ENCODE results near the gene TGFBR2.

The TGFBR2 gene

DNA sequence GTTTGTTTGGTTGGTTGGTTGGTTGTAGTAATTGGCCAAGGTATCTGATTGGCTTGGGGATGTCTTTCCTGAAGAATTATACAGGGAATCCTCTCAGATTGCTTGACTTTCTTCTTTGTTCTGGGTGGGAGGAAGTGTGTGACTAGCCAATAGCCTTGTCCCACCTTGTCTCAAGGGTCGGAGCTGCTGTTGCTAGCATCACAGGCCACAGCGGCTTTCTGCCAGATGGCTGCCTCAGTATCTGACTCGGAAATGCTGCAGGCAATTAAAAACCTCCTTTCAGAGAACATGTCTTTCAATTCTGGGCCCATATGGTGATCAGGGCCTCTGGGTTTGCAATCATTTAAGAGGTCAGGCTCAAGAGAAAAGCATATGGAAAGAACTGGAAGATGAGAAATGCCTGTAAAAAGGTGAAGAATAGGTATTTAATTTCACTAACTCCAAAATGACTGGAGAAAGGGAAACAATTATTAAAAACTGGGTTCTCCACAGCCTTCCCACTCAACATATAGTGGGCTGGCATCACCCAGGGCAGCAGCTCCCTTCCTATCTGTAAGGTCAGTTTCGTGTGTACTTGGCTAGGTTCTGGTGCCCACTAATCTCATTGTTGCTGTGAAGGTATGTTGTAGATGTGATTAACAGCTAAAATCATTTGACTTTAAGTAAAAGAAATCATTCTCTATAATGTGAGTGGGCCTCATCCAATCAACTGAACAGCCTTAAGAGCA, 32.4 kb downstream of the TGFBR2 start:
- no peak for DNase-seq

DNA sequence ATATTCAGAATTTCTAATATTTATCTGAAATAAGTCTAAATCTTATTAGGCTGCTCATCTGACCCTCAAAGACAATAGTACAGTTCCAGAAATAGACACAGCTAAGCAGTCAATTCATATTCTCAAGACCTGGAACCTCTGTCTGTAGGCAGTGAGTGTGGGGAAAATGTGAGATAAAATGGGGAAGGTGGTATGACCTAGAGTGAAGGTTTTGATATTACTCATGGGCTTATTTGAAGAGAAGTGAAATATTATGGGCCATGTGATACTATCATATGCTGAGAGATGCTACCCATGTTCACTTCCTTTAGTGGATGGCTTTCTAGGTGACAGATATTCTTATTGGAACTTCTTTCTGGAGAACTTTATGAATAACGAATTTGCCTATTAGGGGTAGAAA, 33.5 kb downstream of the TGFBR2 start:
- DNase-seq, result no peak

DNA sequence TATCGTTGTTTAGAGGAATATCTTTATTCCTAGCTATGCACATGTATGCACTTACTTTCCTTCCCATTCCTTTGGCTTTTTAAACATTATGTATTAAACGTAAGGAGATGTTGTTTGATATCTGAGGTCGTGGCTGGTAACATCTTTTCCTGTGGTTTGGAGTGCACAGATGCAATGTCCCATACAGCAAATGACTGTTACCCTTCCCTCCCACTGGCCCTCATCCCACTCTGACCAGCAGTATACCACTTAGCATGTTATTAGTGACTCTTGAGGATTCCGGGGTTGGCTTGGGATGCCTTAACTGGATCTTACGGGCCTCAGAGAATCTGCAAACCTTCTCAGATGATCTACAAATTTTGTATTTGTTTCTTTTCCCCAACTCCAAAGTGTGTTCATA, 34.5 kb downstream of the TGFBR2 start:
- DNase-seq, result no peak

DNA sequence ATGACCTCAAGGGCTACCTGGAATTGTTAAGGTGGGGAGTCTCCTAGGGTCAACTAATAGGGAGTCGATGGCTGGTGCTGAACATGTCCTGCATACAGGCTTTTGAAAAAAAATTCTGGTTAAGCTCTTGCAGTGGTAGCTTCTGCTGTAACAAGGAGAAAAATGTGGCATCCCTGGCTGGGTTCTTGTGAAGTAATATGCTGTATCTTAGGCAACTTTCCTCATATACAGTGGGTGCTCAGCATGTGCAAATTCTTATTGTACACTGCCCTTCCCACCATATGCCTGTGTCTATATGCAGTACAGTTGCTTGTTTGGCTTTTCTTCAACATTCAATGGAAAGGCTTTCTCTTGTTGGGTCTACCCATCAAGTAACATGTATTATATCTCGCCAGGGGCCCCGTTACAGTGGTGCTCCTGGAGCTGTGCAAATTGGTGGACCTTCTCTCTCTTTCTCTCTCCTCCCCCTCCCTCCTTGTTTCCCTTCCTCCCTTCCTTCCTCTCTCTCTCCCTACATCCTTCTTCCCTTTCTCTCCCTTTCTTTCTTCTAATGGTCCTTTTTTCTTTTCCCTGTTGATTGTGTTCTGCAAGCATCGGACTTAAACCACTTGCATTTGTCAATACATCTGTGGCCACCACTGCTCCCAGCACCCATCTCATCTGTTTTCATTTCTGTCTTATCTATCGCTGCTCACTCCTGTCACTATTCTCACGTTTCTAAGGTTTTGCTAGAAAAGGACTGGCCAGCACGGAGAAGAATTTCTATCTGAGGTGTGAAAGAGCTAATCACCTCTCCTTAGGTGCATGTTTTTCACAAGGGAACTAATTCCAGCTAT, 35.2 kb downstream of the TGFBR2 start:
- no peak for DNase-seq

DNA sequence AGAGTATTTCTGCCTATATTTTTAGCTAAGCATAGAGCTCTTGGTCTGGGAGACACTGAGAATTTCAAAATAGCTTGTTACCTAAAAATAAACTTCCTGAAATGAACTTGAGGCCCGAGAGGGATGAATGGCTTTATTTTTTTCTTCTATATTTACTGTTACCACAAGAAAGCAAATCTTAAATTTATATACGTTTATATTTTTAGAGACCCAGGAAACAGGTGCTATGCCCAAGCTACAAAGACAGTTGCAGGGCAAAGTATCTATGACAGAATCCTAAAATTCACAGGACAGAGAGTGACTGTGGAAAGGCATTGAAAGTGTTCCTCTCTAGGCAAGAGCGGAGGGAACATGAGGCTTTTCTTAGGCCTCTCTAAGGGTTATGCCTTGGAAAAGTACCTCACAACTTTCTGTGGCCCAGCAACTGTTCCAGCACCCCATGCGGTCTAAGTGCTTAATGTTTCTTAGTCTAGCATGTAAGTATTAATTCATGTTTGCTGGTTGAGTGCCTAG, 36.5 kb downstream of the TGFBR2 start:
- no peak for DNase-seq

DNA sequence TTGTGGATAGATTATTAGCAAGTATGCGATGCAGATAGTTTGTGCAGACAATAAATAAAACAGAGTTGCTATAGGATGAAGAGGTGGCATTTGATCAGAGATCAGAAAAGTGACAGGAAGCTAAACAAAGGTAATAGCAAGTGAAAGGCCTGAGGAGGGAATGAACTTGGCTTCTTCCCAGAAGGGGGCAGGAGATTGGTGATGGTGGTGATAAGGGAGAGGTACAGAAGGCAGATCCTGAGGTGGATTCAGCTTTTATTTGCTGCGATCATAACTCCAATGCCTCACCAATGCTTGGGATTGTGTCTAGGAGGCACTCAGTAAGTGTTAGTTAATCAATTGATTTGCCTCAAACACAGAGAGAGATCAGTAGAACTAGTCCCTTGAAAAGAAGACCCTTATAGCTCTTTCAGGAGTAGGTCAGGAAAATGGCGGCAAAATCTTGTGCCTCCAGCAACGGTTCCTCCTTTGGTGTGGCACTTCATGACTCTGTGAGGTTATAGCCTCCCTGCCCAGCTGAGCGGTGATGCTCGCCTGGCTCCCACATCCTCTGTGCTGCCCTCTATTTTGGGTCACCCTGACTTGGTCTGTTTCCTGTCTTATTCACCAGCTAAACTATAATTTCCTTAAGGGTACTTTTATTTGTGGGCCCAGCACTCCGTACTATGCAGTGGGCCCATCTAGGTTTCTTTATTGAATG, 37.5 kb downstream of the TGFBR2 start:
- peak; percentile 71 for DNase-seq

DNA sequence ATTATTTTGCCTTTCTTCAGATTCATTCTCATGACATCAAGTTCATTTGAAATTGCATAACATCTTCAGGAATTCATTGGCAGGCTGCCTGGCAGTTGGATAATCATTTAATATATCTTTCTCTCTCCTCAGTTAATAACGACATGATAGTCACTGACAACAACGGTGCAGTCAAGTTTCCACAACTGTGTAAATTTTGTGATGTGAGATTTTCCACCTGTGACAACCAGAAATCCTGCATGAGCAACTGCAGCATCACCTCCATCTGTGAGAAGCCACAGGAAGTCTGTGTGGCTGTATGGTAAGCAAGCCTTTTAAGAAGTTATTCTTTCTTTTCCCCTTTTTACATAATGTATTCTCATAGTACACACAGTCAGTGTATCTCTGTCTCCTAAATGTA, 38.2 kb downstream of the TGFBR2 start:
- no peak for DNase-seq

DNA sequence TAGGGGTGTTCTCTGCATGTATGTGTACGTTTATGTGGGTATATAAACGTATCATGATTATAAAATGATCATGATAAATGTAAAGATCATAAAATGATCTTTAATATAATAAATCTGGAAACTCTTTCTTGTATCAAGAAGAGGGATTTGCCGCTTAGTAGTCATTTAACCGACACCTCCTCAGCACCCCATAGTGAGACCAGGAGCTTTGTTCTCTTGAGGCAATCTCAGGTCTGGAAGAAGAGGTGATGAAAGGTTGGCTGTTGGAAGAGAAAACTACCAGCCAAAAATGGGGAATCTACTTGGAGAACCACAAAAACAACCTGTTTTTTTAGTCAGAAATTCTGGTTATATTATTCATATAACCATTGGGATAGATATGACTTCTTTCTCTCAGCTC, 38.7 kb downstream of the TGFBR2 start:
- DNase-seq, result no peak

DNA sequence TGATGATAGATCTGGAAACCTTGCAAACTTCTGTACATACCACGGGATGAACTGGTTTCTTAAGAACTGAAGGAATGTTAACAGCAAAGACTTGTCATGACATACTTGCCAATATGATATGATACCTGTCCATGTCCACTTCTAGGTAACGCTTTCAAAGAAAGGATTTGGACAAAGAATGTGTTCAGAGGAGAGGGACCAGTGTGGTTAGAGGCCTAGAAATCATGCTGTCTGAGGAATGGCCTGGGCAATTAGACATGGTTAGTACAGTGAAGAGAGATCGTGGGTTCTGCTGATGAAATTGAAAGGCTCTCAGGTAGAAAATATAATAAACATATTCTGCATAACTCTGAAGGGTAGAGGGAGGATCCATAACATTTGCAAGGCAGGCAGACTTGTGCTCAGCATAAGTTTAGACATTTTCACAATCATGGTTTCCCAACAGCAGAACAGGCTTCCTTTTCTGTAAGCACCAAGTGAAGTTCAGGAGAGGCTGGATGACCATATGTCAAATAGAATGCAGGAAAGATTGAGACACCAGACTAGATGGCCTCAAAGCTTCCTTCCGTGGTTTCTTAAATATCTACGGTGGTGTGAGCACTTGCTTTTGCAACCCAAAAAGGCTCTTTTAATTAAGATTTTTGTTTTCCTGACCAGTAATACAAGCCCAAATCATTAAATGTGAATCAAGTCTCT, 39.9 kb downstream of the TGFBR2 start:
- no peak for DNase-seq

DNA sequence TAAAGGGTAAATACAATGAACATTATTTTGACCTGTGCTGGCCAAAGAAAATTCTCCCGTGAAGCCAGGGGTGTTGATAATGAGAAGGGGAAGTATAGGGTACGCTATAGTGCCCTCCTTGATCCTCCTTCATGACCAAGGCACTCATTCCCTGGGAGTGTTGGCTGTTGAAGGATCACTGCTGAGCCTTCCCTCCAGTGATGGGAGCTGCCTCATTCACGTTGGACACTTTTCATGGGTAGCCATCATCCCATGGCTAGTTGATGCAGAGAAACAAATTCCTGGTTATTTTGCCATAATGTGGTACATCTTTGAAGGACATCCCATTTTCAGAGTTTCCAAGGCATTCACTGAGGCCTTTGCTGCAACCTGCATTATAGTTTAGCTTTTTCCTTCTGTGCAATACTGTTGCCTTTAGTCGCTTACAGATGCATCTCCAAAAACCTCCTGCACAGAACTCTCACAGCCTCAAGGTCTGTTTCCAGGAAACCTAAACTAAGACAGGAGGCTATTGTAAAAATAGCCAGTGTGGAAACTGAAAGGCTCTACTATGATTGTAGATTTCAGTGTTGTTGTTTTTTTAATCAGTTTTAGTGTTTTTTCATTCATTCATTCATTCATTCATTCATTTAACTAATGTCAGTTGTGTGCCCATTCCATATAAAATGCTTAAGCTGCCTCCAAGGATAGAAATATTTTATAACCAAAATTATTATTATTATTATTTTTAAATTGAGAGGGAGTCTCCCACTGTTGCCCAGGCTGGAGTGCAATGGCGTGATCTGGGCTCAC, 40.8 kb downstream of the TGFBR2 start:
- DNase-seq, result no peak

DNA sequence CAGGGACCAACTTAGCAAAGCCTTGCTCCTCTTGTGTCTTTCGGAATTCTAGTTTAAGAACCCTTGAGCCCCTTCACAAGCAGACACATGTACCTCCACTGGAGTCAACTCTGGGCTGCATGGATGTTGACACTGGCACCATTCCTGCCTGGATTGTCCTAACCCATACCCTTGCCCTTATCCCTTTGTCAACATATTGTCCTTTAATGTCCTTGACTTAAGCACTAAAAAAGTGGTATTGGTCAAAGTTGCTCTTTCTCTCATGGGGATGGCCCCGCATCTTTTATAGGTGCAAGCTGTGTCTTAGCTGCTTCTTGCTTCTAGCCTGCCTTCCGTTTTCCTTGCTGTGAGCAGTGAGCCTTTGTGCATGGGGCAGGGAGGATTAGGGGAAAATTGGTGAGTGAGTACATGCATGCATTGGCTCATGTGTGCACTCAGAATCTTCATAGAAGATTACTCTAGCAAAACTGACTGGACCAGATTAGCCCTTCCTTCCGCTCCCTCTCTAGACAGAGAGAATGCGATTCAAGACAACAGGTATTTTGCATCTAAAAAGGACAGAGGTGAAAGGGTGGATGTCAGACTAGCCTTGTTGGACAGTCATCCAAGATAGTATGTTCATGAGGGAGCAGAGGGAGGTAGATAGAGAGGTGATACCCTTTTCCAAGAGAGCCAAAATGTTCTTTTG, 42.4 kb downstream of the TGFBR2 start:
- no peak for DNase-seq

DNA sequence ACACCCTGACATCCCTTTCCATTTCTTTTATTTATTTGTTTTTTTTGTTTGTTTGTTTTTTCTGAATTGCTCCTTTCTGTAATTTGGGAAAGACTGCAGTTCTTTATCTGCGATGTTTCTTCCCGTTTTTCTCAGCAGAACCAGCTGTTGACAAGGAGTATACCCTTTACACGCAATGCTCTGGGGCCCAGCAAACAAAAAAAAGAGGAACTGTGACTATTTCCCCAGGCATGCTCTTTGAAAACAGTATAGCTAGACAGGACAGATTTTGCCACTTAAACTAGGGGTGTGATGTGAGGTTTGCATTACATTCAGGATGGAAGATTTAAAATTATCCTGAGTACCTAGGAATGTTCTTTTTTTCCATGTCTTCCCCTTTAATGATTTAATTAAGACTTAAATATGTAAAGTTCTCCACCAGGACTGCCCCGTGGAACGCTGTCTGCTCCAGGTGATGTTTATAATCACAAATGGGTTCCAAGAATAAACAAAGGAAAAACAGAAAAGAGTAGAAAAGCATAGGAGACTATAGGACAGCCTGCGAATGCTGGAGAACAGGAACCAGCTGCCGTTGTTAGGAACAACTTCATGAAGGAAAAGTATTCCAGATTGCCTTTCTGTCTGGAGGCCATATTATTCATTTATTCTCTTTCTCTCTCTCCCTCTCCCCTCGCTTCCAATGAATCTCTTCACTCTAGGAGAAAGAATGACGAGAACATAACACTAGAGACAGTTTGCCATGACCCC, 43.3 kb downstream of the TGFBR2 start:
- no peak for DNase-seq

DNA sequence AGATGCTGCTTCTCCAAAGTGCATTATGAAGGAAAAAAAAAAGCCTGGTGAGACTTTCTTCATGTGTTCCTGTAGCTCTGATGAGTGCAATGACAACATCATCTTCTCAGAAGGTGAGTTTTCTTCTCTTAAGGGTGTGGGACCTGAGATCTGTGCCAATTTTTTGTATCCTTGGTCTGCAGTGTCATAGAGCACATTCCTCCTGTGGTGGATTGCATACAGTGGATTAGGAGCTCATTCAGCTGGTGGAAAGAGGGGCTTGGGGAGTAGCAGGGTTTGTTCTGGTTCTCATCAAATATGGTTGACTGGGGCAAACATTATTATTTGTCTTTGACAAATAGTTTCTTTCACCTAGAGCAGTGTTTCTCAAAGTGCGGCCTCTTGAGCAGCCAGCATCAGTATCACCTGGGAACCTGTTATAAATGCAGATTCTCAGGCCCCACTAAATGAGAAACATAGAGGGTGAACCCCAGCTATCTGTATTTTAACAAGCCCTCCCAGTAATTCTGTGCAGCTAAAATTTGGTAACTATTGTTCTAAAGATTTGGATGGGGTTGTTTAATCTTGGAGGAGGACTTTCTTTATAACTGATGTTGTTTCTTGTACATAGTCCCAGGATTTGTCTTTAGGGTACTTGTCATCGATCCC, 44.1 kb downstream of the TGFBR2 start:
- no peak for DNase-seq

DNA sequence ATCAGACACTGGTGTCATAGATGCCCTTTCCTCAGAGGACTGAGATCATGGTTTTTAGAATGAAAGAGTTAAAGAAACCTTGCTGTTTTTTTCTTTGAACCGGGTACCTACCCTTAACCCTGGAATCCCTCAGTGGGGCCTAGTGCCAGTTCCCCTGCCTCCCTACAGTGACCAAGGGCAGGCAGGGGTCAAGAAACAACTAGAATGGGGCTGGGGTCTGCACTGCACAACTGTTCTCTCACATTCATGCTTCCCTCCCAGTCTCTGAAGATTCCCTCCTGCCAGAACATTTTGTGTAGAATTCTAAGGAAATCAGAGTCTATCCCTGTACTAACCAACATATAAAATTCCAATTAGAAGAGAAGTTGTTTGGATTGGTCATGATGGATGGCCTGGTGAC, 47.9 kb downstream of the TGFBR2 start:
- no peak for DNase-seq

DNA sequence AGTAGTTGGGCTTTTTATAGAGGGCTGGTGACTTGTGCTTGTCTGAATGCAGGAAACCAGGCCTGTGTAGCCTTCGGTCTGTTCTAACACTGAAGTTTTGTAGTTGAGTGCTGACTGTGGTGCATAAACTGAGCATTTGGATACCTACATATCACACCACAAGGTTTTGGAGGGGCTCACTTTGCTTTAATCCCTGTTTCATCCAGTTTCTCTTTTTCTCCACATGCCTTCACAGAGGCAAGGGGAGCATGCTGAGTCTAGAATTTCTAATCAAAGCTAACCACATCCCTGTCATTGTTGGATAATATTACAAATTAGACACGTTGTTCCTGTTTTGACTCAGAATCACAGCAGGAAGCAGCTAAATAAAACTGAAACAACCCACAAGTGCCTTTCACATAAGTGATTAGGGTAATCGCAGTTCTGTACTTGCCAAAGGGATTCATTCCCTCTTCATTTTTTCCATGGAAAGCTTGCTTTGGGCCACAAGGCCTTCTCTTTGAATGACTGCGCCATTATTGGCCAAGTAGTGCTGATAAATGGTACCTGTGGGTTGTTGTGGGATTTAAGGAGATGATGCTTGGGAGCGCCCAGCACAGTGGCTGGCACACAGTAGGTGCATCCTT, 48.9 kb downstream of the TGFBR2 start:
- no peak for DNase-seq

DNA sequence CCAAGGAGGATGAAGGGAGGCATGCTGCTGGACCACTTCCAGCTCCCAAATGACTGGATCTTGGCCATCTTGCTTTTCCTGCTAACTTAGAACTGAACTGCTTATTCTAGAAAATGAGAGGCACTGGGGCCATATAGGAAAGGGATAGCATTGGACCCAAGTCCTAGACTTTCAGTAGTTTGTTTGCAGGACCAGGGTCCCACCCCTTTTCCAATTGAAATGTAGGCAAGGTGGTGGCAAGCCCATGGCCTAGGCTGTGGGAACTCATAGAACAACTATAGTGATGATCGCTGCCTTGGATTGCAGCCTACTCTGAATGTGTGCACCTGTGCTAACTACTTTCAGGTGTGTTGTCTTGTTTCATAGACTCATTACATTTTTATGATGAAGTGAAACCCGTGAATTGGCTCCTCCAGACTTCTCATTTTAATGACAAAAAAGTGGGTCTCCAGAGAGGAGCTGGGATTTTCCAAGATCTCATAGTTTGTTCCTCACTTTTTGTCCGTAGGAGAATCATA, 50.3 kb downstream of the TGFBR2 start:
- DNase-seq, result no peak

DNA sequence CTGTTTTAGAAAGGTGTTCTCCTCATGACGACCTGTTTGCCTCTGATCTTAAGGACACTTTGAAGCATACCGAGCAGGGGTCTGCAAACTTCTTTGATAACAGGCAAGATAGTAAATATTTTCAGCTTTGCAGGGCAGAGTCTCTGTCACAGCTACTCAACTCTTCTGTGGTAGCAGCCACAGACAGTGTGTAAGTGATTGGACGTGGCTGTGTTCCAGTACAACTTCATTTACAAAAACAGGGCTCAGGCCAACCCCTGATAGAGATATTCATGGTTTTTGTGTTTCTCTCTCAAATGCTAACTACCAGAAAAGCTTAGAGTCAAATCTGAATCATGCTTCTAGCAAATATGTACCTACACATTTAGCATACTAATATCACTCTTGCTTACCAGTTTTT, 51.5 kb downstream of the TGFBR2 start:
- no peak for DNase-seq

DNA sequence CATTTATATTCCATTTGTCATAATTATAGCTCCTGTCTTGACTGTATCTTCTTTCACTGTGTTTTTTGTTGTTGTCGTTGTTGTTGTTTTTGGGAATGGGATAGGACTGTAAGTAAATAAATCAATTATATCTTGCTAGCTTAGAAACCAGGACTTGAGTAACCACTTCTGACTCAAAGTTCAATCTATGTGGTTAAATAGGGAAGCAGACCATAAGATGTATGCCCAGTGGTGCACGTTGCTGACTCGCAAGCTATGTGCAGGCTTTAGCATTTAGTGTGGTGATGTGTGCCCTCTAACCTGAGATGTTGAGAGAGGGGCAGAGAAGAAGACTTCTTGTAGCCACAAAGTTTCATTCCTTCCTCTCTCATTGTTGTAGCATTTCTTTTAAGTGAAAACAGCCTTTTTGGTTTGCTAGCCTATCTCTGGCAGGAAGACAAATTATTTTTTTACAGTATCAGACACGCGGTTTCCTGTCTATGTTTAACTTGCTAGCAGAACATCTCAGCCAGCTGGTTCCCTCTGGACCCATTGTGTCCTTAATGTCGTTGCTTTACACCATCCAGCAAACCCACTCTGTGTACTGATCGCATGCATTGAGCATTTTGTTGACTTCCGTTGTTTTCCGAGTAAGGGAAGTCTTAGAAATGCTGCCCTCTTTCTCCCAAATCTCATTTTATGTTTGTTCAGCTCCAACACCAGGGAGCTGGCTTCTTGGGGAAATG, 52.1 kb downstream of the TGFBR2 start:
- DNase-seq, result peak; percentile 63
